Thymus (tissue), 11 donors: Measurements from ENCODE around the gene RBM19. TPM values are rescaled to one million over a fixed set of nuclear protein-coding genes. Genes with fewer than 3 reads are reported as not detected.
"Not testable (repeated sequence)": the region's sequence is repeated elsewhere in the genome, so short reads cannot be mapped to it uniquely, and the experiment has no call there.

ENCODE experiments used
- DNase-seq, 9 donors: peaks; one replicate each; pipeline ENCODE4 v3.0.0-alpha.2; 2013; ENCODE audit warnings: low spot score in 9 of 9, low read depth in 6 of 9, missing footprints in 1 of 9
- H3K27ac ChIP-seq, 2 donors: one replicate each; pipeline ENCODE4 v1.5.1; 2013; ENCODE audit warnings: control low read depth in 1 of 2, low read depth in 1 of 2, low read length in 1 of 2, mild to moderate bottlenecking in 1 of 2, moderate library complexity in 1 of 2
- H3K27me3 ChIP-seq, 2 donors: one replicate each; pipeline ENCODE4 v1.5.1; 2013; ENCODE audit warnings: low read length in 1 of 2; ENCODE audit not compliant: control insufficient read depth in 2 of 2, insufficient read depth in 1 of 2
- H3K36me3 ChIP-seq, 2 donors: one replicate each; pipeline ENCODE4 v1.5.1; 2013; ENCODE audit warnings: low read length in 1 of 2, mild to moderate bottlenecking in 1 of 2, moderate library complexity in 1 of 2; ENCODE audit not compliant: control insufficient read depth in 2 of 2, insufficient read depth in 2 of 2
- H3K4me1 ChIP-seq, 2 donors: one replicate each; pipeline ENCODE4 v1.5.1; 2013; ENCODE audit warnings: low read length in 2 of 2; ENCODE audit not compliant: control insufficient read depth in 2 of 2, insufficient read depth in 2 of 2
- H3K4me3 ChIP-seq, 2 donors: one replicate each; pipeline ENCODE4 v1.5.1; 2013; ENCODE audit warnings: low read length in 2 of 2, control low read depth in 1 of 2, mild to moderate bottlenecking in 1 of 2
- H3K9me3 ChIP-seq, 2 donors: one replicate each; pipeline ENCODE4 v1.5.1; 2013; ENCODE audit warnings: low read length in 1 of 2, mild to moderate bottlenecking in 1 of 2; ENCODE audit not compliant: control insufficient read depth in 2 of 2, insufficient read depth in 1 of 2
- WGBS: extraction: QIAGEN DNeasy Blood & Tissue Kit; methylation state at CpG from one replicate; pipeline ENCODE4 v1.1.7; 2013; 5-methylcytosine and 5-hydroxymethylcytosine counted together
- polyA plus RNA-seq: library from polyadenylated mRNA; stranded (reverse); fragments of 200-250 nt; gene quantifications from one replicate; pipeline ENCODE4 v1.2.3, GENCODE V29; 2013
- total RNA-seq: library from RNA; stranded (reverse); fragments of 120-200 nt; gene quantifications from one replicate; pipeline ENCODE4 v1.2.4, GENCODE V29; 2013
- donor health status: healthy.

RBM19 gene
- total and polyA plus RNA-seq, 2 donors: 16.0 to 24.2 TPM

DNA sequence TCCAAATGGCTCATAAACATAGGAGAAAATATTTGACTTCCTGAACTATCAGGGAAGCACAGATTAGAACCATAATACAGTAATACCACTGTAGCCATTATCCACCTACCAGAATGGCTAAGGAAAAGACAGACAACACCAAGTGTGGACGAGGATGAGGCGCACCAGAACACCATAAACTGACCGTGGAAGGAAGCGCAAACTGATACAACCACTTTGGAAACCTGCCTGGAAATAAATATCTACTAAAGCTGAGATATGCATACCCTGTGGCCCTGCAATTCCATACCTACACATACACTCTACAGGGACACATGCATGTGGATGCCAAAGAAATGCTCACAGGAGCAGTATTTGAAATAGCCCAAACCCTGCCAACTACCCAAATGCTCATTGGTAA lies 60.3 kb downstream of the RBM19 start:
- no peak for DNase-seq
- H3K9me3 ChIP-seq: peaks cover 0 to 3% of the 10 kb centered on the region in 2 donors
- peaks cover 0 to 33% of the 10 kb centered on the region in 2 donors for H3K36me3 ChIP-seq
- H3K27ac ChIP-seq: no peak overlapping the region
- 71% methylated on average over 4 of the region's 4 CpGs for WGBS
- H3K27me3 ChIP-seq: no peaks in the 10 kb centered on the region
- no peaks in the 10 kb centered on the region for H3K4me1 ChIP-seq
- H3K4me3 ChIP-seq: no peak overlapping the region

DNA sequence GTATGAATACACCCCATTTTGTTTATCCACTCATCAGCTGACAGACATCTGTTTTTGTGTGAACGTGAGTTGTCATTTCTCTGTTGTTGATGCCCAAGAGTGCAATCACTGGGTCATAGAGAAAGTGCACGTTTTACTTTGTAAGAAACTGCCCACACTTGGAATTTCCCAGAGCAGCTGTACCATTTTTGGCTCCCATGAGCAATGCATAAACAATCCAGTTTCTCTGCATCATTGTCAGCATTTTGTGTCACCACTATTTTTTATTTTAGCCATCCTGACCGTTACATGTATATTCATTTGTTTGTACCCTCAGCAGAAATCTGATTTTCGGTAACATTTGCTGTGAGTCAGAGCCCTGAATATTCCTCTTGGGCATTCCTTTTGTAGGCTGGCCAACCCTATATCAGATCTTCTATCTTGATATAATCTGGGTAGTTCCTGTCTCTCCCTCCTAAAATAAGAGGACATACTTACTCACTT lies 62.7 kb downstream of the RBM19 start:
- DNase-seq: no peak
- H3K4me3 ChIP-seq: no peak overlapping the region
- peaks cover 0 to 3% of the 10 kb centered on the region in 2 donors for H3K9me3 ChIP-seq
- no peak overlapping the region for H3K27ac ChIP-seq
- H3K4me1 ChIP-seq: peaks cover 0 to 3% of the 10 kb centered on the region in 2 donors
- H3K36me3 ChIP-seq: peaks cover 0 to 13% of the 10 kb centered on the region in 2 donors
- H3K27me3 ChIP-seq: no peaks in the 10 kb centered on the region
- 95% methylated on average over 4 of the region's 4 CpGs for WGBS

DNA sequence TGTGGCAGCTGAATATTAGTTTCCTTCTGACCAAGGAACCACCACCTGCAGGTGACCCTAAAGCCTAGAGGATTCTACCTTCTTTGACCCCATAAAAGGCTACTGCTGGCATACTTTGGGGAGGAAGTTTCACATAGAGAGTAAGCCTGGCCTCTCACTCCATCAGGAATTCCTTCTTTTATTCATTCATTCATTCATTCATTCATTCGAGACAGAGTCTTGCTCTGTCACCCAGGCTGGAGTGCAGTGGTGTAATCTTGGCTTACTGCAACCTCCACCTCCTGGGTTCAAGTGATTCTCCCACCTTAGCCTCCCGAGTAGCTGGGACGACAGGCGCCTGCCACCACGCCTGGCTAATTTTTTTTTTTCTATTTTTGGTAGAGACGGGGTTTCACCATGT lies 64.8 kb downstream of the RBM19 start:
- DNase-seq, H3K4me3 ChIP-seq, H3K36me3 ChIP-seq, H3K27ac ChIP-seq, H3K4me1 ChIP-seq, H3K9me3 ChIP-seq, H3K27me3 ChIP-seq: not testable (repeated sequence)
- 89% methylated on average over 6 of the region's 6 CpGs for WGBS

DNA sequence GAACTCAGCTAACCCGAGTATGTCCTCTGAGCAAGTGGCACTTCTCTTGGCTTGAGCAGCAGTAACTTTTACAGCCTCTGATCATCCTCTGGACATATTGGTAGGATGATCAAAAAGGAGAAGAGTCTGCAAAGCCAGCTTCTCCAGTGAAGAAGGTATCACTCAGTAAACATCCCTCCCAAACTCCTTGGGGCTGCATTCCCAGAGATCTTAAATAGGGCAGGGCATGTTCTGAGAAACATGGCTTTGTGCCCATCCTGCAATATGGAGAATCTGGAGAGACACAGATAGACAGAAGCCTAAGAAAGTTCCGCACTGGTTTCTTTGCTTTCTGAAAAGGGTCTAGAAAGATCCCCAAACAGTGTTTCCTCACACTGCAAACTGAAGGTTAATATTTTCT lies 65.4 kb downstream of the RBM19 start:
- DNase-seq: no peak
- Histone ChIP-seq H3K4me3 (no peak overlapping the region), H3K4me1 (peaks cover 0 to 3% of the 10 kb centered on the region in 2 donors), H3K27ac (no peak overlapping the region), H3K27me3 (no peaks in the 10 kb centered on the region), H3K36me3 (peaks cover 0 to 9% of the 10 kb centered on the region in 2 donors), H3K9me3 (peaks cover 0 to 3% of the 10 kb centered on the region in 2 donors)
- 98% methylated on average over 2 of the region's 2 CpGs for WGBS

DNA sequence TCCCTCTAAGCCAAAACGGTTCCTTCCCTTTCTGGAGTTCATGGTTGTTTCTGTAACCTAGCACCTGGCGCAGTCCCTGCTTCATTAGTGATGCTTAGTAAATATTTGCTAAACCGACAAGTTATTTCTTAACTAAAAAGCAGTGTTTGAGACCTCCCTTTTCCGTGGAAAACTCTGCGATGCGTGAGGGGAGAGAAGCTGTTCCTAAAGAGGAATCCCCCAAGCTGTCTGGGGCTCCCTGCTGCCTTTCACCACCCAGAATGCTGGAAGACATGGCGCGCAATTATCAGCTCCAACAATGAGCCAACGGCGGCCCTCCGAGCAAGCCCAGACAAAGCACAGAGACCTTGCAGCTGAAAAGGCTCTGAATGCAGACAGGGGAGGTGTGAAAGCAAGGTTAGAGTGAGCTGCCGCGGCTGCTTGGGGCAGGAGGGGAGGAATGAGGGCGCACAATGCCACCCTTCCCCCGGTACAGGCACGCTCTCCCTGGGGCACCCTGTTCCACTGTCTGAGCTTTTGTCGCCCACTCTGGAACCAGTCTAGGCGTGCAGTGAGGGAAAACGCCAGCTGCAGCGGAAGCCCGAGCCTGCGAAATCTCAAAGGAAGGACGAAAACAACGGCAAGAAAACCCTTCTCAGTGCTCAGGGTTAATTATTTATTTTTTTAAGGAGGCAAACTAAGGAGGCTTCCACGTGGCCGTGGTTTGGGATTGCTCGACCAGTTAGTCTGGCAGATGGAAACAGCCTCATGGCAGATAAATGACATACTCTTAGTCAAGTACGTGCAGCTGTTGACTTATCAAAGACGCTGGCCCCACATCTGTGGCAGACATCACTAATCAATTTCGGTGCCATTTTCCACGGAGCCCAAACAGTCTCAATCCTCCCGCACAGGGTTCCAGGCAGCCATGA lies 66.3 kb downstream of the RBM19 start:
- Histone ChIP-seq H3K9me3 (peaks cover 0 to 1% of the 10 kb centered on the region in 2 donors), H3K4me3 (no peak overlapping the region), H3K36me3 (peaks cover 0 to 9% of the 10 kb centered on the region in 2 donors), H3K4me1 (peaks cover 0 to 3% of the 10 kb centered on the region in 2 donors), H3K27me3 (no peaks in the 10 kb centered on the region), H3K27ac (no peak overlapping the region)
- DNase-seq: no peak
- WGBS: 95% methylated on average over 32 of the region's 32 CpGs

DNA sequence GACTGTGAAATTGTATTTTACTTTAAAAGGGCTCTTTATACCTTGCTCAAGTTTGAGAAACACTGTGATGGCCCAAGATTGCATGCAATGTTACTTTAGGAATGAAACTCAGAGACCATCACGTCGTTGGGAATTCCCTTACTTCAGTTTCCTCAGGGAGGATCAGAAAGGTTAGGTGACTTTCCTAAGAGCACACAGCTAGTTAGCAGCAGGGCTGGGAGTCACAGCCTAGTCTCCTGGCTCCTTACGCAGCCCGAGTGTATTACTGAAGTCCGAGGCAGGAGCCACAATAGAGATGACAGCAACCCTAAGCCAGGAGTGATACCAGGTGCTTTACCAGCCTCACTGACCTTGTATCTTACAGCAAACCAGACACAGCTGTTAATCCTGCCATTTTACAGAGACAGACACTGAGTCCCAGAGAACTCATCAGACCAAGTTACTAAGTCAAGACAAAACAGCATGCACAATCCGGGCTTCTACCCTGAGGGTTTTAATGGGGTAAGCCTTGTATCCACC lies 67.0 kb downstream of the RBM19 start:
- H3K27ac ChIP-seq: no peak overlapping the region
- H3K9me3 ChIP-seq: no peaks in the 10 kb centered on the region
- H3K27me3 ChIP-seq: no peaks in the 10 kb centered on the region
- H3K4me1 ChIP-seq: peaks cover 0 to 3% of the 10 kb centered on the region in 2 donors
- H3K36me3 ChIP-seq: peaks cover 0 to 3% of the 10 kb centered on the region in 2 donors
- 87% methylated on average over 6 of the region's 6 CpGs for WGBS
- H3K4me3 ChIP-seq: no peak overlapping the region
- DNase-seq: no peak

DNA sequence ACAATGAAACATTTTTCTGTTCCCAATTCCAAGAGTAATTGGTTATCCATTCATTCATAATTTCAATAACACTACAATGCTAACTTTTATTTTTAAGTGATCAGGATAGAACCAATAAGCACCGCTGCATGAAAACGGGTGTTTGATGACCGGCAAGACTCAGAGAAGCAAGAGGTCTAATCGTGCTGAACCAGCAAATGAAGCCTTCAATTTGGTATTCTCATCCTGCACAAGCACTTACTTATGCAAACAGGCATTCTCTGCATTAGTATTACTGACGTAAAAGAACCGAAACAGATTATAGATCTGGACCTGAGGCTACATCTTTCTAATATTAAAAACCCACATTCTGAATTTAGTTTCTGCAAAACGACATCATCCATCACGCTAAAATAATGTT lies 67.7 kb downstream of the RBM19 start:
- no peak for DNase-seq
- Histone ChIP-seq H3K27me3 (no peaks in the 10 kb centered on the region), H3K36me3 (peaks cover 0 to 3% of the 10 kb centered on the region in 2 donors), H3K27ac (no peak overlapping the region), H3K9me3 (no peaks in the 10 kb centered on the region), H3K4me1 (peaks cover 0 to 3% of the 10 kb centered on the region in 2 donors), H3K4me3 (no peak overlapping the region)
- 98% methylated on average over 8 of the region's 8 CpGs for WGBS

DNA sequence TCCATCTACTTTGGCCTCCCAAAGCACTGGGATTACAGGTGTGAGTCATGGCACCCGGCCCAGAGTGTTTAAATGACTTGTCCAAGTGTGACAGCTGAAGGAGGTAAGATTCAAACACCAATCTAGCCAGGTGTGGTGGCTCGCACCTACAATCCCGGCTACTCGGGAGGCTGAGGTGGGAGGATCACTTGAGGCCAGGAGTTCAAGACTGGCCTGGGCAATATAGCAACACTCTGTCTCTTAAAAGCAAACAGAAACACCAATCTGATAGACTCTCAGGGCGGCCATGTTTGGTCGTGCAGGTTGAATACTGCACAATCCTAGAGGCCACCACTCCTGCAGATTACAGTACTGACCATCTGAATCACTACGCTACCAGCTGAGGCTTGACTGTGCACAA lies 68.7 kb downstream of the RBM19 start:
- 97% methylated on average over 7 of the region's 7 CpGs for WGBS
- peaks cover 0 to 3% of the 10 kb centered on the region in 2 donors for H3K36me3 ChIP-seq
- no peak for DNase-seq
- no peaks in the 10 kb centered on the region for H3K9me3 ChIP-seq
- no peak overlapping the region for H3K27ac ChIP-seq
- no peaks in the 10 kb centered on the region for H3K27me3 ChIP-seq
- no peak overlapping the region for H3K4me3 ChIP-seq
- peaks cover 0 to 3% of the 10 kb centered on the region in 2 donors for H3K4me1 ChIP-seq

DNA sequence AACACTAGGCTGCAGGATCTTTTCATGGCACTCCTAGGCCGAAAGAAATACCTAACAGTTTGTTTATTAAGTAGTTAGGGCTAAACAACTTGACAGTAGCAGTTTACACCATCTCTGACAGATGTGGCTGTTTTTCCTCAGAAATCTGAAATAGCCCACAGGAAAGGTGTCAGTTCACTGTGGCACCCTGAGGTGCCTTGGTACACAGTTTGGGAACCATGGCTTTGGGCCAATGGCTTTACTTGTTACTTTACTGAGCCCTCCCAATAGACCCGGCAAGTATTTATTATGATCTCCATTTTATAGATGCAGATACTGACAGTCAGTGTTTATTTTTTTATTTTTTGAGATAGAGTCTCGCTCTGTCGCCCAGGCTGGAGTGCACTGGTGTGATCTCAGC lies 69.3 kb downstream of the RBM19 start:
- Histone ChIP-seq H3K36me3 (peaks cover 0 to 3% of the 10 kb centered on the region in 2 donors), H3K27me3 (no peaks in the 10 kb centered on the region), H3K4me3 (no peak overlapping the region), H3K4me1 (peaks cover 0 to 3% of the 10 kb centered on the region in 2 donors), H3K27ac (no peak overlapping the region), H3K9me3 (no peaks in the 10 kb centered on the region)
- no peak for DNase-seq
- 98% methylated on average over 4 of the region's 4 CpGs for WGBS
